Sigmoid colon (tissue), 4 donors: Measurements from ENCODE around the gene DAGLA.
A peak's percentile ranks its signal among the peaks of the same experiment; 100 is the strongest.

ENCODE experiments used
- EP300 ChIP-seq, 4 donors: sonication (generic); formaldehyde crosslinking; IDR thresholded peaks; one replicate each; pipeline ENCODE4 v1.6.1; 2017; ENCODE audit warnings: antibody characterized with exemption in 4 of 4
- POLR2A ChIP-seq, 2 donors: fragments of 450-650 bp; IDR thresholded peaks; one replicate each; pipeline ENCODE4 v1.6.1; 2016; ENCODE audit warnings: antibody characterized with exemption in 2 of 2, mild to moderate bottlenecking in 2 of 2, moderate library complexity in 2 of 2
- POLR2AphosphoS5 ChIP-seq, 4 donors: sonication (generic); formaldehyde crosslinking; IDR thresholded peaks; one replicate each; pipeline ENCODE4 v1.6.1; 2017; ENCODE audit warnings: antibody characterized with exemption in 4 of 4
- TF ChIP-seq, protein P1 (sequence below), 4 experiments: fragments of 450-650 bp in 3 of 4; fragments of 200-600 bp in 1 of 4; IDR thresholded peaks; one replicate each; pipeline ENCODE4 v1.5.1; 2016 to 2019; ENCODE audit warnings: antibody characterized with exemption in 4 of 4, mild to moderate bottlenecking in 3 of 4, moderate library complexity in 2 of 4

DNA sequence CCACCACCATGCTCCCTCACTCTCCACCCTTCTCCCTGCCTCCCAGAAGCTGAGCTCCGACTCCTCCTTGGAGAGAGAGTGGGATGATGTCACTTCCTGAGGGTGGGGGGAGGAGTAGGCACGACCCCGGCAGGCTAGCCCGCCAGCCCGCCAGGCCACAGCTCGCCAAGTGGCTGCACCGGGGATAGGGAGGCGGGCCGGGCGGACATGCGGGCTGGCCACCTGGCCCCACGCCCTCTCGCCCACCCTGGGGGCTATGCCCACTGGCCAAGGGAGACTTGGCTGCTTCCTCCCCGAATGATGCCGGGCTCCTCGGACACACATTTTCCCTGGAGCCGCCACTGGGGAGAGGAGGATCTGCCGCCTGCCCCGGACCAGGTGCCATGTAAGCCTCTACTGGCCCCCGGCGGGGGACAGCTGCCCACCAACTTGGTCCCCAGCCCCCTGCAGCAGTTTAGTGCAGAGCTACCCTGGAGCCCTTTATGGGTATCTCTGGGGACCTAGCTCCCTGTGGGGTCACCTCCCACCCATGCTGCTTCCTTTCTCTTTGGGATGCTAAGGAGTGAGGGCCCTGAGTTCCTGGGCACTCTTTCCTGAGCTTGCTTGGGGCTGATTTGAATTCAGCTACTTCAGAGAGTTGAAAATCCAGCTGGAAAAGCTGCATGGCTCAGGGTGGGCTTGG, 38.6 kb downstream of the DAGLA start:
- TF ChIP-seq POLR2AphosphoS5 (IDR thresholded peaks at IDR 0.05) (peak in 2 of 4 donors; percentile 17 to 32), POLR2A (IDR thresholded peaks at IDR 0.05) (no peak), EP300 (IDR thresholded peaks at IDR 0.05) (no peak)
- TF ChIP-seq, protein P1, sequence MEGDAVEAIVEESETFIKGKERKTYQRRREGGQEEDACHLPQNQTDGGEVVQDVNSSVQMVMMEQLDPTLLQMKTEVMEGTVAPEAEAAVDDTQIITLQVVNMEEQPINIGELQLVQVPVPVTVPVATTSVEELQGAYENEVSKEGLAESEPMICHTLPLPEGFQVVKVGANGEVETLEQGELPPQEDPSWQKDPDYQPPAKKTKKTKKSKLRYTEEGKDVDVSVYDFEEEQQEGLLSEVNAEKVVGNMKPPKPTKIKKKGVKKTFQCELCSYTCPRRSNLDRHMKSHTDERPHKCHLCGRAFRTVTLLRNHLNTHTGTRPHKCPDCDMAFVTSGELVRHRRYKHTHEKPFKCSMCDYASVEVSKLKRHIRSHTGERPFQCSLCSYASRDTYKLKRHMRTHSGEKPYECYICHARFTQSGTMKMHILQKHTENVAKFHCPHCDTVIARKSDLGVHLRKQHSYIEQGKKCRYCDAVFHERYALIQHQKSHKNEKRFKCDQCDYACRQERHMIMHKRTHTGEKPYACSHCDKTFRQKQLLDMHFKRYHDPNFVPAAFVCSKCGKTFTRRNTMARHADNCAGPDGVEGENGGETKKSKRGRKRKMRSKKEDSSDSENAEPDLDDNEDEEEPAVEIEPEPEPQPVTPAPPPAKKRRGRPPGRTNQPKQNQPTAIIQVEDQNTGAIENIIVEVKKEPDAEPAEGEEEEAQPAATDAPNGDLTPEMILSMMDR (IDR thresholded peaks at IDR 0.05), result no peak
